ENCODE measurements around the gene PCSK5.

DNA sequence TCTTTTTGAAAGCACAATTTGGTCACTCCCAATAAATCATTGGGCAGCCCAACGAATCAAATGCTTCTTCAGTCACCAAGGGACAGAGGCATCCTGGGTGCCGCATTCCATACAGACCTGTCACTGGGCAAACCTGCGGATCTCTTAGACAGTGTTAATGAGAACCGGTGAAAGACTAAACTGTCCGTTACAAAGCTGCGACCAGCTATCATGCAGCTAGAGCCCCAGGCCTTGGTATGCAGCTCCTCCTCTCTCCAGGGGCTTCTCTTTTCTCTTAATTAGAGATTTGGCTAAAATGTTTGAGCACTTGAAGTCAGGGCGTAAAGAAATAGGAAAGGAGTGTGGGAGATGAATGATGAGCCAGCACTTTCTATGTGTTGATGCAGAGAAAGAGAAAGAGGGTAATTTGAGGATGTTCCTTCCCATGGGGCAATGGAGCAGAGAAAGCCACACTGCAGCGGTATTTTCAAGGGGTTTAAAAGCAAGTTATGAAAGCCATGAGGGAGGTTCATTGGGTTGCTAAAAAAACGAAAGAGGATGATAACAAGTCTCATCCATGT lies 328.5 kb downstream of the PCSK5 start:
- TF ChIP-seq, protein P1, sequence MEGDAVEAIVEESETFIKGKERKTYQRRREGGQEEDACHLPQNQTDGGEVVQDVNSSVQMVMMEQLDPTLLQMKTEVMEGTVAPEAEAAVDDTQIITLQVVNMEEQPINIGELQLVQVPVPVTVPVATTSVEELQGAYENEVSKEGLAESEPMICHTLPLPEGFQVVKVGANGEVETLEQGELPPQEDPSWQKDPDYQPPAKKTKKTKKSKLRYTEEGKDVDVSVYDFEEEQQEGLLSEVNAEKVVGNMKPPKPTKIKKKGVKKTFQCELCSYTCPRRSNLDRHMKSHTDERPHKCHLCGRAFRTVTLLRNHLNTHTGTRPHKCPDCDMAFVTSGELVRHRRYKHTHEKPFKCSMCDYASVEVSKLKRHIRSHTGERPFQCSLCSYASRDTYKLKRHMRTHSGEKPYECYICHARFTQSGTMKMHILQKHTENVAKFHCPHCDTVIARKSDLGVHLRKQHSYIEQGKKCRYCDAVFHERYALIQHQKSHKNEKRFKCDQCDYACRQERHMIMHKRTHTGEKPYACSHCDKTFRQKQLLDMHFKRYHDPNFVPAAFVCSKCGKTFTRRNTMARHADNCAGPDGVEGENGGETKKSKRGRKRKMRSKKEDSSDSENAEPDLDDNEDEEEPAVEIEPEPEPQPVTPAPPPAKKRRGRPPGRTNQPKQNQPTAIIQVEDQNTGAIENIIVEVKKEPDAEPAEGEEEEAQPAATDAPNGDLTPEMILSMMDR (conservative IDR thresholded peaks at IDR 0.05; ENCODE audit: low read depth, low read length): no peak
- no peak for TF ChIP-seq EZH2 (IDR thresholded peaks at IDR 0.05; ENCODE audit: borderline replicate concordance, low read depth, low read length, poor library complexity, severe bottlenecking)

Measured in A673 (cell line).